HG03457 (cell line): ENCODE results near the gene GBE1.

Experiments used
- ATAC-seq: cut with Tn5 transposase; IDR thresholded peaks from one replicate; pipeline ENCODE4 v1.9.1; 2021; ENCODE audit warnings: moderate number of reproducible peaks; ENCODE audit not compliant: unreplicated experiment

Gene GBE1

DNA sequence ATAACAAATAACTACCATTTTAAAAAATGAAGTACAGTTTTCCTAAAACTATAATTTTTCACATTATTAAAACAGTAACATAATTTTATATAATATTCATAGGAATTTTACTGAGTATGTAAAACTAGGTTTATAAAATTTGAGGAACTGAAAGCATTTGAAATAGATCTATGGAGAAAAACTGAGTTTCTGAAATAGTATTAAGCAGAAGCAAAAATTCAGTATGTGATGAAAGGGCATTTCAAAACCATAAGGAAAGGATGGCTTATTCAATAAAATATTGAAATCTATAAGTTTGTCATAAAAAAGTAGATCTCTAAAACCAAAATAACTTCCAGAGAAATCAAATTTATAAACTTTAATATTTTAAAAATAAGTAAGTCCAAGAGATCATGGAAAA, 53.4 kb downstream of the GBE1 start:
- no peak for ATAC-seq

DNA sequence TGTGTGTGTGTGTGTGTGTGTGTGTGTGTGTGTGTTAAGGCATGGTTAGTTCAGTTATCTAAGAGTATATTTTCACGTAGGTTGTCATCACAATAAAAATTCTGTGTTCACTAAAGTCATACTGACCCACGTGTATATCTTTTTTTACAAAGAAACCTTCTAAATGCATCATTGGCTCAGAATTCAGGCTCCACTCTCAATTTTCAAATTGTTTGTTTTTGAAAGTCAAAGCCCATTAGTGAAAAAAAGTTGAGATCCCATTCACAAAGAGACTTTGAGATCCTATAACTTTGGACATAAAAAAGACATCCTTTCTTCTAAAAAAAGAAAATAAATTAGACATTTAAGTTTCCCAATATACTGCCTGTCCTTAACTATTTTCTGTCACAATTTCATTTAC, 59.3 kb downstream of the GBE1 start:
- no peak for ATAC-seq

DNA sequence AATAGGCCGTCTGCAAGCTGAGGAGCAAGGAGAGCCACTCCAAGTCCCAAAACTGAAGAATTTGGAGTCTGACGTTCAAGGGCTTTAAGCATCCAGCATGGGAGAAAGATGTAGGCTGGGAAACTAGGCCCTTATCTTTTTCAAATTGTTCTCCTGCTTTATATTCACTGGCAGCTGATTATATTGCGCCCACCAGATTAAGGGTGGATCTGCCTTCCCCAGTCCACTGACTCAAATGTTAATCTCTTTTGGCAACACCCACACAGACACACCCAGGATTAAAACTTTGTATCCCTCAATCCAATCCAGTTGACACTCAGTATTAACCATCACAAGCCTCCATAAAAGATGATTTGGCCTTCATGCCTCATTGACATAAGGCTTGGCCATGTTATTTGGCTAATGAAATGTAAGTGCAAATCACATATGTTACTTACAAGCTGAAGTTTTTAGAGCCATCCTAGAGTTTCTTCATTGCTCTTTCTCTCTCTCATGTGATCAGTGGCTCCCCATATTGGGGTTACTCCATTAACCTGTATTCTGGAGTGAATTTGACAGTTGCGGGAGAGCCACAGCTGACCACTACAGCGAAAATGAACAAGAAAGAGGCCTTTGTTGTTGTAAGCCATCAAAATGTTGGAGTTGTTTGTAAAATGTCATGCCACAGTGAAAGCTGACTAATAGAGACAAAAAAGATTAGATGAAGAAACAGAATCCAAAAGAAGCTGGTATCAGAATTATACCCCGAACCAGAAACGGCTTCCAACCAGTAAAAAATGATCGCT, 61.7 kb downstream of the GBE1 start:
- ATAC-seq, result no peak

DNA sequence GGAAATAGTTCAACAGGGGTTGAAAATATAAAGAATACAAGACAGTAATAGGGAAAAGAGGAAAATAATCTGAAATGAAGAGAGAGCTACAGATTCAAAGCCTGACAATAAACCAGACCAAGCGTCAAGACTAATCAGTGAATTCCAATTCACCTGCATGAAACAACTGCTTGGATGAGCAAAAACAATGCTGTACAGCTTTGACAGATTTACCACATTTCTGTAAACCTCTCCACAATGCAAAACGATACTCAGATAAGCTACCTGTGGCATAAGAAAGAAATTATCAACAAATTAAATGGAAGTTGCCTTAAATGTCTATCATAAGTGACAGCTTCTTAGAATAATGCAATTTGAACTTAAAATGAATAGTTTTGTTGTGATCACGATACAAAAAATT, 65.4 kb downstream of the GBE1 start:
- ATAC-seq, result no peak

DNA sequence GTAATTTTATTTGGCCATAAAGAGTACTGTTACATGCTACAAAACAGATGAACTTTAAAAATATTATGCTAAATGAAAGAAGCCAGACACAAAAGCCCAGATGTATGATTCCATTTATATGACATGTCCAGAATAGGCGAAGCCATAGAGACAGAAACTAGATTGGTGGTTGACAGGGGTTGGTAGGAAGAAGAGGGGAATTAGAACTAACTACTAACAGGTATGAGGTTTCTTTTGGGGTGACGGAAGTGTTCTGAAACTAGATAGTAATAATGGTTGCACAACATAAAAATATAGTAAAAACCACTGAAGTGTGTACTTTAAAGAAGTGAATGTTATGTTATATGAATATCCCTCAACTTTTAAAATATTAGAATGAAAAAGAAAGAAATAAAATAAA, 66.1 kb downstream of the GBE1 start:
- ATAC-seq, result no peak

DNA sequence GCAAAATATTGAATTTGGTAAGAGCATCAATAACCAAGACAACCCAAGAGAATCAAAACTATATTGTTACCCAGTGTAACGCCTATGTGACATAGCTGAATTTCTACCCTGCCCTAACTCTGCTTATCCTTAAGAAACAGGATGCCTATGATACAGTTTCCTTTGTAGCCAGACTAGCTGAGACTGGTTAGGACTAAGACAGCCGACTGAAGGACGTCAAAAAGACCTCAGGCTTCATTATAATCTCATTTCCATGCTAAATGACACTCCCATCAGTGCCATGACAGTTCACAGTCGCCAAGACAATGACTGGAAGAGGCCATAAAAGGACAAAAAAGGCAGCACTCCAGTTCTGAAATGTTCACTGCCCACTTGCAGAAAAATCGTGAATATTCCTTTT, 66.8 kb downstream of the GBE1 start:
- no peak for ATAC-seq

DNA sequence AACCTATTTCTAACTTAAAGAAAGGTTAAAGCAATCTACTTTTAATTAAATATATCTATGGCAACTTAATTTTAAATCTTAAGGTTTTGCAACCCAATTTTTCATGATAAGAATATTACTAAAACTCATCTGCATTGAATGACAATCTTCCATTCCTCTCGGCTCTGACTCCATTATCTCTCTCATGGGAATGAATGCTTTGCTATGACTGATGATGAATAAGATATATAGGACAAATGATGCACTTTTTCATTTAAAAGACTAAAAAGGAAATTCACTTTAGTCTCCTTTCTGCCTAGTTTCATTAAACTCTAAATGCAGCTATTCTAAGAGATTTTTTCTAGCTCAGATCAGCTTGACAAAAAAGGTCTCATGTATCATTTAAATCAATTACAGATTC, 68.7 kb downstream of the GBE1 start:
- no peak for ATAC-seq

DNA sequence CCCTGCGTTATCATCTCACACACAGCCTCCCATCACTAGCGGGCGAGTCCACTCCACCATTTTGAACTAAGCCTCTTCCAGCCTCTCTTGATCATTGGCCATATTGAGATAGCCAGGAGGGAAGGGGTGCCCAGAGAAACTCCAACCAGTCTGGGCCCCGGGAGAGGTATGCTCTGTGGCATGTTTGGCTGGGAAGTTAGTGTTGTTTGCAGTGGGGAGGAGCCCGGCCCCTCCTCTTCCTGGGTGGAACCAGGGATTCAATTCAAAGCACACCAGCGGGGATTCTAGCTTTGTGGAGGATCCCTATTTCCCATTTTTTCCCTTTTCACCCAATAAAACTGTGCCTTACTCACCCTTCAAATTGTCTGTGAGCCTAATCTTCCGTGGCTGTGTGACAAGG, 71.8 kb downstream of the GBE1 start:
- no peak for ATAC-seq

DNA sequence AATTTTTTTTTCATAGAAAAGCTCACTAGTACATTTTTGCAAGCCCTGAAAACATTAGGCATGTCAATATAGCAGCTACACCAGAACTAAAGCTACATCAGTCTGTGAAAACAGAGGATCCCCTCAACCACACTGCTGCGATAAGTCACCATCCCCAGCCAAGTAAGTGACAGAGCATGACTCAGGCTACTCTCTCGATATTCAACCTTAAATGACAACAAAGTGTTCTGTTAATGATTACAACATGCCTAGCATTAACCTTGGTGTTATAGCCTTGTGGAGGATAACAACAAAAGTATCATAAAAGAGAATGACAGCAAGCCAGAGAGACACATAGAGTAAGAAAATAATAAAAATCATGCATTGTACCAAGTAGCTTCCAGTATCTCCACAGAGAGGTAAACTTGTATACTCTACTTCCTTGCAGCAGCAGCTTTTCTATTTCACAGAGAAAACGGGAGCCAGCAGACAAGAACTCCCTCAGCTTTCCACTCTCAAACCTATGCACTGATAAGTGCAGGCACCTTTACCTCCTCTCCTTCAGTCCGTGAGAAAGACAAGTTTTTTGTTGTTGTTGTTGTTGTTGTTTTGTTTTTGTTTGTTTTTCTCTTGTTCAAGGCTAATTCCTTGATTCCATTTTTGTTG, 76.6 kb downstream of the GBE1 start:
- no peak for ATAC-seq

DNA sequence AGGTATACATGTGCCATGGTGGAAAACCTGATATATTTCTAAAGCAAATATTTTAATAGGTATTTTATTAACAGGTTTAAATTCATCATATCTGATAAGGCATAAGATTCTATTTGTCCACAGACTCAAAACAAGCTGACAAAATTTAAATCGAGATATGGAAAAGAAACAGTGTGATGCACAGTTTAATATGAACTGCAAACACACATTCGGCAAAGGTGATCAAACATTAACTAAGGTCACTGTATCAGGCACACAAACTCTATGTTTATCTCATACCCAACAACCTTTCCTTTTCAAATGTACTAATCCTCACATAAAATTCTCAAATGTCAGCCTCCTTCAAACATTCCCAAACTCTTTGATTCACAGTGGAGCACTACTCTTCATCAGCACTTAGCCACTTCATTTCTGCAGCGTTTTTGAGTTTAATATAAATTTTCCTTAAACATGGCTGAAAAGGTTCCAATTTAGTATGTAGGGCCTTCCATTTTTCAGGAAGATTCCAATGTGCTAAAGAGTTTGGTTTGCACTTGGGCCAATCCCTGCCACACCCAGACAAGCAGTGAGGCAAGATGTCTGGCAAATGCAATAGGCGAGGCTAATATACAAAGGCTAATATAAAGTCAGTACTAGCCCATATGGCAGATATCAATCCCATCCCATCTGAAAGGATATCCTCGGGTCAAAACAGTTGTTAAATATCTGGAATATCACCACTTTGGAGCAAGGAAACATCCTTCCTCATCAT, 84.6 kb downstream of the GBE1 start:
- ATAC-seq, result no peak

DNA sequence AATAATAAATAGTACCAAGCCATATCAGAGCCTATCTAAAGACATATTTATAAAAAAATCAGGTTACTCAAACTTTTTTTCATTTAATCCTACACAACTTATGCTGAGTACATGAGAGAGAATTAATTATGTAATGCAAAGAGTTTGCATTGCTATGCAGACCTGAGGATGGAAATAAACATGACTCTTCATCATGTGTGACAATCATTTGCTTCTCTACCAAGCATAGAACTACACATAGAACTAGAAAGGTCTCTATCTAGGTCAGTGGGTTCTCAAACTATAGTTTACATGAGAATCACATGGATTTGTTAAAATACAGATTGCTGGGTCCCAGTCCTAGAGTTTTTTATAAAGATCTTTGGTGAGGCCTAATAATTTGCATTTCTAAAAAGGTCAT, 86.8 kb downstream of the GBE1 start:
- no peak for ATAC-seq

DNA sequence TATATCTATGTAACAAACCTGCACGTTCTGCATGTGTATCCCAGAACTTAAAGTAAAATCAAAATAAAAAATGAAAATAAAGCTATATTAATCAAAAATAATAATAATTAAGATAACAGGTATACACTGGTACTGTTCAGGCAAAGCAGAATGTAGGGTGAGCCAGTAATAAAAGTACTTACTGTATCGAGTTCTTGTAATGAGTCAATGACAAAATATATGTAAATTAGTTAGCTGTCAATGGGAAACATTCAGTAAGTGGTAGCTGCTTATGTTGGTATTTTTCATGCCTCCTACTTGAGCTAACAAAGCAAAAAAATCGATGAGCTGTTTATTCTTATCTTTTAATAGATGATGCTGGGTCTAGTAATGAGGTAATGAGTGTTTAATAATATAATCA, 93.2 kb downstream of the GBE1 start:
- ATAC-seq, result no peak

DNA sequence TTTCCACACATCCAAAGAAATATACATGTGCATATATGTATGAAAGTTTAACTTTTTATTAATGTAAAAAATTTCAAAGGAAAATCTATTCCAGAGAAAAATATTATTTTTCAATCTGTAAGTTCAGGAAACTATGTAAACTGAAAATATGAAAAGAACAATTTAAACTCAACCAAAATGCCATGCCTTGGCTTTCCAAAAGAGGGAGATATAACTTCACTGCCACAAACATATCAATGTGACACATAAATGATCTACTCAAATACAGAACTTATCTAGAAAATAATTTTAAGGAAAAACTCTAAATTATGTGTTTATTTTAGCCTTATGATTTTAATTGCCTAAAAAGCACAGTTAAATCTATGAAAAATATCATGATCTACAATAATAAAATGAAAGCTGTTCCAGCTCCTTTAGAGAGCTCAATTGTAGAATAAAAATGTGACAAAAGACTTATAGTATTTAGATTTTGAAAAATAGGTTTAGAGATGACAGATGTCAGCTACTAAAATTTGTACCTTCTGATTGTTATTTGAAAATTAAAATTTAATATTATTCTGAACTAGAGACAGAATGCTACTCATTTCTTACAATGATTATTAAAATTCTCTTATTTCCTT, 94.8 kb downstream of the GBE1 start:
- ATAC-seq, result no peak

DNA sequence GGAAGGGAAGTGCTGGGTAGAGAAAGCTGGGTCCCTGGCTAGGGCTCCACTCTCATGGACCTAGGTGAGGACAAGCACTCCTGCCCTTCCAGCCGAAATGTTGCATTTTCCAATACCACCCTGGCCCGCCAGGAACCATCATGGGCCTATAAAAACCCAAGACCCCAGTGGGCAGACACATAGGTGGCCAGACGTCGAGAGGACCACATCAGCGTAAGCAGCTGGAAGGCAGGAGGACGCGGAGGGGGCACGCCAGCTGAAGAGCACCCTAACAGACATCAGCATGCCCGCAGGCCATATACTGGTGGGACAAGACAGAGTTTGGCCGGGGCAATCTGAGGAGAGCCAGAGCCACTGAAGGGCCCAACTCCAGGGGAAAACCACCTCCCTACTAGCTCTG, 98.3 kb downstream of the GBE1 start:
- no peak for ATAC-seq

DNA sequence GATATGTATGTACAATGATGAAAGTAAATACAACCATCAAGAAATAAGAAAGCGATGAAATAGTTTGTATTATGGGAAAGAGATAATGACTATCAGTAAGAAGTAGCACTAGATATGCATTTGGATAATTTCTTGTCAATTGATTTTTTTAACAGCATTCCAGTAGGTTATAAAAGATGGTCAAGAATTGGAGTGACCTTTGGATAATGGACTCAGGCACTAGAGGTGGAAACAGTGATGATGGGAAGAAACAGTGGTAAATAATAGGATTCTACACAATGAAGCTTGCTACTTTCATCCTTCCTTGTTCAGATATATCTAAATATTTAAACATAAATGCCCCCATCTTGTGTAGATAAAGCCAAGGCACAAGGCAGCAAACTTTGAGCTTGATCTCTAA, 101.4 kb downstream of the GBE1 start:
- ATAC-seq, result no peak

DNA sequence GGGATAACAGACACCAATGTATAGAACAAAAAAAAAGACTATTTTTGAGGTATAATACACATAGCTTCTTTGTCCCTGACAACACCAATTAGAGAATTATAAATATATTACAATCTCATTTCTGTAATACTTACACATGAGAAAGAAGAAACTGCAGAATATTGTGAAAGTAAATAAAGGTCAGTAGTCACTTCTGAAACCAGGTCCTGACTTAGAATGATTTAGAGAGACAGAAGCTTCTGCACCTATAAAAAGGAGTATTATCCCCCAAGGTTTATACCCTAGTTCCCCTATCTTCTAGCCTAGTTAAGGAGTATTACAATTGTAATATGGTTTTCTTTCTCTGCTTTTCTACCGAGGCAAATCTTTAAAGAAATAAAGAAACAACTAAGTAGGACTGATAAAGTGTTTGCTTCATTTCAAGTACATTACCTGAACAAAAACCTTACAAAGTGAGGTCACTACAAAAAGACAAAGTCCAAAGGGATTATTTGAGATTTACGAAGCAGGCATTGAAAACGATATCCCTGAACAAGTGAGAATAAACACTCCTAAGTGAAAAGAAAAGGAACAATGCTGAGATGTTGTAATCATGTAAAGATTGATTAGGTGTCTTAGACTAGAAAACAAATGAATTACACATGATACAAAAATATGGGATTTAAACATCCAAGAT, 103.0 kb downstream of the GBE1 start:
- ATAC-seq, result no peak

DNA sequence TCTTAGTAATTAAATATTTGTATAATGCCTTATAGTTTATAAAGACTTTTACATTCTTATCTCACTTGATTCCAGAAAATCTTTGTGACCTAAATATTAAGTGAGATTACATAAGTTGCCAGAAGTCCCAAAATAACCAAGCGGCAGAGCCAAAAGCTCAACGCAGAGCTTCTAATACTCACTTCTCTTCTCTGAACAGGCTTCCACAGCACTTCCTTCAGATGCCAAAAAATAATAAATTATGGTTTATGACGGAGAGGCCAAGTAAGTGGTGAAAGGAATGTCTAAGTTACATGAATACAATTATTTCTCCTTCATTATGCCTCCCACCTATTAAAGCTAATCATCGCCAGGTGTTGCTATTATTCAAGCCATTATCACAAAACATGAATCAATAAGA, 110.3 kb downstream of the GBE1 start:
- ATAC-seq, result no peak

DNA sequence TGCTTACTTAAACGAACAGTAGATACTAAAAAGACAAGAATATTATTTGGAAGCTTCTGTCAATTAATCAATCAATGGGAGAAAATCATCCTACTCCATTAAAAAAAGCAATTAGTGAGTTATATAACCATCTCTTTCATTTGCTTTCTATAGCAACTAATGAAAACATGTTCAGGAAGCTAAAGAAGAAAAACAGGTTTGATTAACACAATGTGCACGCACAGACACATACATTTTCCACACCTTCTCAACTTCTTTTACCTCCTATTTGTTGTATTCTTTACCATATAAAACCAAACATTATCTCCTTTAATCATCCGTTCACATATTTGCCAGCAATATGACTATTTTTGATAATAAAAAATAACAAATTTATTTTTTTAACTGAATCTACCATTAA, 111.3 kb downstream of the GBE1 start:
- ATAC-seq, result no peak

DNA sequence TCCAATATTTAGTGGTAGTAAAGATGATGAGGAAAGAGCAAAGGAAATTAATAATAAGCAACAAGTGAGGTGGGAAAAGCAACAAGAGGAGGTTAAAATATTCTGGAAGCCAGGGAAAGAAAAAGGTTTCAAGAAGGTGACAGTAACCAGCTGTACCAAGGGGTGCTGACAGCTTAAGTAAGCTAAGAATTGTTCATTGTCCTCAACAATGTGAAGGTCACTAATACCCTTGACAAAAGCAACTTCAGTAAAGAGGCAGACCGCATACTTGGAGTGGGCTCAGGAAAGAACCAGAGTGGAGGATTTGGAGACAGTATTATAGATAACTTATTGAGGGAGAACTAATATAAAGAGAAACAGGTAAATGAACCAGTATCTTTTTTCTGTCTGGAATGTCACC, 116.2 kb downstream of the GBE1 start:
- no peak for ATAC-seq

DNA sequence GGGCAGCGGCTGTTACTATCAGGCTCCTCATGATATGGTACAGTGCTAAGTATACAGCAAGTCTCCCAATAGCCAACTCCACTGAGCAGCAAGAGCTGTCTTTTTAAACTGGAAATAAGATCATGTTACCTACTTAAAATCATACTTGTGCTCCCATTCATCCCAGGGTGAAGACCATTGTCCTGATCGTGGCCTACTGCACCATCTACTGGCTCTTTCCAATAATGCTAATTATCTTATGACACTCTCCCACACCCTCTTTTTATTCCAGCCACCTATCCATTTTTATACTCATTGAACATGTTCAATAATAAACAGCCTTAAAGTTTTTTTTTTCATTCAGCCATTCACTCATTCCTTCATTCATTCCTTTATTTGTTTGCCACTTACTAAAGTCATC, 117.7 kb downstream of the GBE1 start:
- ATAC-seq, result no peak

DNA sequence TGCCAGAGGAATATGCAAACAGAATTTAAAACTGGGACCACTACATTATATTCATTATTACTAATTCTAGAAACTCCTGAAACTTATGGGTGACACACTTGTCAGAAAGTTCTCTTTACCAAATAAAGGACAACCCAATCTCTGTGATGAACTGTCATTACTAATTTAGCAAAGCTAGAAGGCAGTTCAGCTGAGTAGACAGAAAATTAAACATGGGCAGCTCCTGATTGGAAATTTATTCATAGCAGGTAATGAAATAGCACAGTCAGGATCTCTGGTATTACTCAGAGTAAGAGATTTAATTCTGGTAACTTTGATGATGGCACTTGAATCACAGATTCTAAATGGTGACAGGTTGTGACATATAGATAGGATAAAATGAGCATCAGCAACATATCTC, 123.0 kb downstream of the GBE1 start:
- no peak for ATAC-seq
